PC-9 (cell line): ENCODE data around the gene RICTOR.

Experiments
- CTCF ChIP-seq: fragments of 200-600 bp; sonication (generic); conservative IDR thresholded peaks from 2 replicates; pipeline ENCODE4 v1.6.1; 2017; ENCODE audit warnings: mixed run types, antibody characterized with exemption, mild to moderate bottlenecking, moderate library complexity
- EZH2 ChIP-seq: fragments of 200-600 bp; sonication (generic); IDR thresholded peaks from 2 replicates; pipeline ENCODE4 v1.8.0; 2017; ENCODE audit warnings: antibody characterized with exemption, low read depth

GRCh38 chr5:39057734-39058133, 16.5 kb downstream of the RICTOR start:
- TF ChIP-seq CTCF (no peak), EZH2 (no peak)
